Left ventricle myocardium inferior (tissue), 1 donor: Measurements from ENCODE around the gene GRIK5. TPM values are rescaled to one million over a fixed set of nuclear protein-coding genes. Genes with fewer than 3 reads are reported as not detected.

Experiments
- DNase-seq: peaks from one replicate; pipeline ENCODE4 v3.0.0-alpha.2; 2020
- H3K27ac ChIP-seq: fragments of 200-600 bp; replicated peaks from 2 replicates; pipeline ENCODE4 v1.8.0; 2021
- H3K27me3 ChIP-seq: fragments of 200-600 bp; 2 replicates; pipeline ENCODE4 v1.8.0; 2021; ENCODE audit warnings: low read depth
- H3K36me3 ChIP-seq: fragments of 200-600 bp; 2 replicates; pipeline ENCODE4 v1.8.0; 2021
- H3K4me1 ChIP-seq: fragments of 200-600 bp; 2 replicates; pipeline ENCODE4 v1.8.0; 2021
- H3K4me3 ChIP-seq: fragments of 200-600 bp; 2 replicates; pipeline ENCODE4 v1.8.0; 2021; ENCODE audit warnings: mild to moderate bottlenecking, moderate library complexity
- H3K9me3 ChIP-seq: fragments of 200-600 bp; replicated peaks from 2 replicates; pipeline ENCODE4 v1.8.0; 2021
- intact Hi-C: fragments of 100-400 bp; cut with micrococcal nuclease; formaldehyde crosslinking; loops from one replicate; pipeline ENCODE4 v1.11.0; 2022
- total RNA-seq: library from RNA; stranded (reverse); fragmentation: NEBNext Ultra II Directional; extraction: Animal tissue kit (Norgen Biotek cat#: 25700); gene quantifications from one replicate; pipeline ENCODE4 v1.2.1, GENCODE V29; 2021
- TF ChIP-seq, protein P1 (sequence below): fragments of 200-600 bp; IDR thresholded peaks from 2 replicates; pipeline ENCODE4 v1.8.0; 2021; ENCODE audit warnings: antibody characterized with exemption, mild to moderate bottlenecking, borderline replicate concordance
- donor health status: DM: no; HTN: yes; CAD: no; lungs with severe emphysema.

GRIK5 gene
- total RNA-seq, 1 donor from 2014 or later, result 2.1 TPM

DNA sequence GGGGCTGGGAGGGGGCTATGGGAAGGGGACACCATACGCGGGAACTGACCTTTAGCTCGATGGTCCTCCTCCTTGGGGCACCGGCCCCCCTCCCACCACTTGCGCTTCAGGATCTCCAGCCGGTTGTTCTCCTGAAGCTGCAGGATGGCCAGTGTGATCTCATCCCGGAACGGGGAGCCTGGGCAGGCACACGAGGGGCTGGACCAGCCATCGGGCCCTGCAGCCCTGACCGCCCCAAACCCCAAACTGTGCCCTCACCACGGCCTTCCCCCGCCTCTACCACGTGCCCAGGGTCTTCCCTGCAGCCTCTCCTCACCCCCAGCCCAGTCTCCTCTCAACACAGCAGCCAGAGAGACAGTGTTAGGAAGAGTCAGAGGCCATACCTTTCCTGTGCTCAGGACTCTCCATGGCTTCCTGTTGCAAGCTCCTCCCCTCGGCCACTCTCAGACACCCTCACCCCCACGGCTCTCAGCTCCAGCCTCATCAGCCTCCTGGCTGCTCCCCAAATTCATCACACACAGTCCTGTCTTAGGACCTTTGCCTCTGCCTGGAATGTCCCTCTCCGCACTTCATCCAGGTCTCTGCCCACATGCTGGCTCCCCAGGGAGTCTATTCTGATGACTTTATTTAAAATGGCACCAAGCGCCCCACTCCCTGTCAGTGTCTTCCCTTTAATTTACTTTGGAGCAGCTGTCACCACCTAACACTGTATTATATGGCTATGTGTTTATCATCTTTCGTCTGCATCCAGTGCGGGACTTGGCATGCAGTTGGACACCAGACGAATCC lies 66.3 kb downstream of the GRIK5 start:
- TF ChIP-seq, protein P1, sequence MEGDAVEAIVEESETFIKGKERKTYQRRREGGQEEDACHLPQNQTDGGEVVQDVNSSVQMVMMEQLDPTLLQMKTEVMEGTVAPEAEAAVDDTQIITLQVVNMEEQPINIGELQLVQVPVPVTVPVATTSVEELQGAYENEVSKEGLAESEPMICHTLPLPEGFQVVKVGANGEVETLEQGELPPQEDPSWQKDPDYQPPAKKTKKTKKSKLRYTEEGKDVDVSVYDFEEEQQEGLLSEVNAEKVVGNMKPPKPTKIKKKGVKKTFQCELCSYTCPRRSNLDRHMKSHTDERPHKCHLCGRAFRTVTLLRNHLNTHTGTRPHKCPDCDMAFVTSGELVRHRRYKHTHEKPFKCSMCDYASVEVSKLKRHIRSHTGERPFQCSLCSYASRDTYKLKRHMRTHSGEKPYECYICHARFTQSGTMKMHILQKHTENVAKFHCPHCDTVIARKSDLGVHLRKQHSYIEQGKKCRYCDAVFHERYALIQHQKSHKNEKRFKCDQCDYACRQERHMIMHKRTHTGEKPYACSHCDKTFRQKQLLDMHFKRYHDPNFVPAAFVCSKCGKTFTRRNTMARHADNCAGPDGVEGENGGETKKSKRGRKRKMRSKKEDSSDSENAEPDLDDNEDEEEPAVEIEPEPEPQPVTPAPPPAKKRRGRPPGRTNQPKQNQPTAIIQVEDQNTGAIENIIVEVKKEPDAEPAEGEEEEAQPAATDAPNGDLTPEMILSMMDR, result no peak
- Histone ChIP-seq H3K4me1 (peaks cover 3% of the 10 kb centered on the region), H3K27ac (no peak overlapping the region), H3K36me3 (no peaks in the 10 kb centered on the region), H3K27me3 (peaks cover 36% of the 10 kb centered on the region), H3K4me3 (no peak overlapping the region), H3K9me3 (no peaks in the 10 kb centered on the region)
- DNase-seq, result no peak
- intact Hi-C loops, result no loop called here

DNA sequence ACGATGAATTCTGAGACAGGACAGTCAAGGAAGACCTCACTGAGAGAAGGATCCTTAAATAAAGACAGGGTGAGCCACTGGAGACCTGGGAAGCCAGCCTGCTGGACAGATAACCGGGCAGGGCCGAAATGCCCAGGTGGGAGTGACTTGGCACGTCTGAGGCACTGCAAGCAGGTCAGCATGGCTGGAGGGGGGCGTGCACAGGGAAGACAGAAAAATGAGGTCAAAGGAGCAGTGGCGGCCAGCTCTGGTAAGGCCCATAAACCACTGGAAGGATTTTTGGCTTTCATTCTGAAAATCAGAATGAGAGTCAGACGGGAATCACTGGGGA lies 70.2 kb downstream of the GRIK5 start:
- Histone ChIP-seq H3K9me3 (no peaks in the 10 kb centered on the region), H3K4me3 (no peak overlapping the region), H3K36me3 (no peaks in the 10 kb centered on the region), H3K4me1 (peaks cover 21% of the 10 kb centered on the region), H3K27ac (no peak overlapping the region), H3K27me3 (peaks cover 75% of the 10 kb centered on the region)
- TF ChIP-seq, protein P1, result no peak
- DNase-seq, result no peak
- intact Hi-C loops, result no loop called here

DNA sequence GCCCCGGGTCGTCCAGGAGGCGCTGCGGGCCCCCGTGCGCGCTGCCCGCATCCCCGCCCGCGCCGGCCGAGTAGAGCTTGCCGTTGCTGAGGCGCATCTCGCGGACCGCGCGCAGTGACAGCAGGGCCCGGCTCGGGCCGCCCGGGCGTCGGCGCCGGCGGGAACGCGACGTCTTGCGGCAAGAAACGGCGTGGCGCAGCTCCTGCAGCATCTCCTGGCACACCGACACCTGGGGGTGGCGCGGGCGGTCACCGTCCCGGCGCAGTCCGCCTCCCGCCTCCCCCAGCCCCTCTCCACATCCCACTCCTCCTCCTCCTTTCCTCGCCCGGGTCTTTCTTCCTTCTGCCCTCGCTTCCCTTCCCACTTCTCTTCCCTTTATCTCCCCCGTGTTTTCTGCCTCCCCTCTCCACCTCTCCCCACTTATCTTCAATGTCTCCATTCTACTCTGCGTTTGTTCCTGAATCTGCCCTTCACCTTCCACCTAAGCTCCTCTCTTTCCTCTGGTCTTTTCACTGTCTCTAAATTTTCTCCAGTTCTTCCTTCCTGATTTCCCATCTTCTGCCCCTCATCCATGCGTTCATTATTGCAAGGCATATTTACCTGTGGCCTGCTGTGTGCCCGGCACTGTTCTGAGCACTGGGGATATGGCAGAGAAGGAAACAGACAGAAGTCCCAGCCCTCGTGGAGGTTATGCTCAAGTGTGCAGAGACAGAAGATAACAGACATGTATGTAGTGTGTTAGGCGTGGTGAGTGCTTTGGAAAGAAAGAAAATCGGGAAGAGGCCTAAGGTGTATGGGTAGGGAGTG lies 70.7 kb downstream of the GRIK5 start:
- TF ChIP-seq, protein P1, result no peak
- Histone ChIP-seq H3K36me3 (no peaks in the 10 kb centered on the region), H3K27me3 (peaks cover 81% of the 10 kb centered on the region), H3K9me3 (no peaks in the 10 kb centered on the region), H3K27ac (no peak overlapping the region), H3K4me3 (peak overlapping the region; percentile 45), H3K4me1 (peaks cover 25% of the 10 kb centered on the region)
- intact Hi-C loops, result no loop called here
- DNase-seq, result no peak

DNA sequence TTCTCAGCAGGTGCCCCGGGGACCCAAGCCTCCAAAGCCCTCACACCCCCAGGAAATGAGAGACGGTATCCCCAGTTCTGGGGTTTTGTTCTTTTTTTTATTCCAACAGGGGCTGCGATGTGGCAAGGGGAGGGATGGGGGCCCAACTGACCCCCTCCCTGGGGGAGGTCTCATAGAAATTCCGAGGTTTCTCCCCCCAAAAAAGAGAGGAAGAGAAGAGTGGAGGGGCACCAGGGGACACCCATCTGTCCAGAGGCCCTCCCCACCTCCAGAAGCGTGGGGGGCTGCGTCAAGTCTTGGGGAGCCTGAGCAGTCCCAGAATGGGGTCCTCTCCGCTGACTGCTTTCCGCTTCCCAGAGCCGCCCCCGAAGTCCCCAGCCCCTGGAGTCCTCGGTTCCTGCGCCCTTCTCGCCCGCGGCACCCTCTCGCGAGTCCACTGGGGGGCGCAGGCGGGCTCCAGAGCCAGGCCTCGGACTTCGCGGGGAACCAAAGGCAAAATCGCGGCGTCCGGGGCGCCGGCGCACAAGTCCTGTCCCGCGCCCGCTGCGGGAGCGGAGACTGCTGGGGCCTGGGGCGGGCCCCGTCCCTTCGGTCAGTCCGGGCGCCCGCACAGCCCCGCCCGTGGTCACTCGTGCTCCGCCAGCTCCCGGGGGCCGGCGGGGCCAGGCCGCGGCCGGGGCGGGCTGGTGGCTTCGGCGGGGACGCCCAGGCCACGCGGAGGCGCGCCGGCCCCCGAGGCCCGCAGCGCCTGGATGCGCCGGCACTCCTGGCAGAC lies 71.6 kb downstream of the GRIK5 start:
- peak overlapping the region; percentile 45 for H3K4me3 ChIP-seq
- peaks cover 33% of the 10 kb centered on the region for H3K4me1 ChIP-seq
- DNase-seq, result peak; percentile 38
- no peak overlapping the region for H3K27ac ChIP-seq
- intact Hi-C loops, result no loop called here
- H3K9me3 ChIP-seq, result no peaks in the 10 kb centered on the region
- TF ChIP-seq, protein P1, result peak; percentile 76
- no peaks in the 10 kb centered on the region for H3K36me3 ChIP-seq
- peaks cover 89% of the 10 kb centered on the region for H3K27me3 ChIP-seq

DNA sequence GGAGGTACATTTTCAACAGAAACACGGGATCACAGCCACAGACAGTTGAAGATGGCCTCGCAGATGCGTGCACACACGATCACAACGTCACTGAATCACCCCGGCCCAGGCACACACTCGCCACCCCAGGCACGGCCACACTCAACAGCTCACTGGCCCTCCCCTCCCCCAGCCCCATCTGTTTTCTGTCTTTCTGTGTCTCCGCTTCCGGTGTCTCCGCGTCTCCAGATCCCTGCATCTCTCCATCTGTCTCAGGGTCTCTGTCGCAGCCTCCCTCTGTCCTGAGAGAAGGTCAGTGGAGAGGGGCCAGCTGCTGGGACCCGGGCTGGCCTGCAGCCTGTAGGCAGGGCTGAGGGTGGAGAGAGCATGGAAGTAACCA lies 72.2 kb downstream of the GRIK5 start:
- intact Hi-C loops, result no loop called here
- Histone ChIP-seq H3K27me3 (peaks cover 94% of the 10 kb centered on the region), H3K4me1 (peaks cover 33% of the 10 kb centered on the region), H3K4me3 (peak overlapping the region; percentile 41), H3K36me3 (no peaks in the 10 kb centered on the region), H3K9me3 (no peaks in the 10 kb centered on the region), H3K27ac (no peak overlapping the region)
- TF ChIP-seq, protein P1, result no peak
- DNase-seq, result no peak
